Caco-2 (cell line): ENCODE data around the gene PARD3B. TPM values are rescaled to one million over a fixed set of nuclear protein-coding genes. Genes with fewer than 3 reads are reported as not detected.
A peak's percentile ranks its signal among the peaks of the same experiment; 100 is the strongest.

Experiments
- BruUV-seq: library from RNA; stranded (reverse); fragments of 400-500 nt; replicated peaks from 2 replicates; lab custom pipeline; 2021; lab: Mats Ljungman, UMichigan
- CTCF ChIA-PET: fragments of 300-600 bp; sonication (Branson Sonifier 250); formaldehyde crosslinking; loops from one replicate; lab custom pipeline; 2022; ENCODE audit warnings: antibody characterized with exemption; lab: Charles Lee
- POLR2A ChIA-PET: fragments of 300-600 bp; sonication (Branson Sonifier 250); formaldehyde crosslinking; loops from one replicate; lab custom pipeline; 2022; ENCODE audit warnings: antibody characterized with exemption; lab: Charles Lee
- DNase-seq, 2 experiments: peaks; one replicate each; pipeline versions ENCODE4 v3.0.0 to v3.0.0-alpha.2; 2020 to 2022
- H3K27me3 ChIP-seq: replicated peaks from 2 replicates; pipeline ENCODE4 v1.6.0; 2011; ENCODE audit warnings: low read length; ENCODE audit not compliant: control insufficient read depth, insufficient read depth
- H3K36me3 ChIP-seq: 2 replicates; pipeline ENCODE4 v1.5.1; 2011; ENCODE audit warnings: low read length; ENCODE audit not compliant: control insufficient read depth, insufficient read depth
- H3K4me1 ChIP-seq: fragments of 250-450 bp; sonication (Bioruptor Pico); 2 replicates; pipeline ENCODE4 v1.5.1; 2020; ENCODE audit warnings: mild to moderate bottlenecking
- H3K4me3 ChIP-seq: 2 replicates; pipeline ENCODE4 v1.5.1; 2011; ENCODE audit warnings: low read depth, mild to moderate bottlenecking, control low read depth, low read length
- H3K9me3 ChIP-seq: fragments of 250-450 bp; sonication (Bioruptor Pico); 2 replicates; pipeline ENCODE4 v1.5.1; 2020; ENCODE audit warnings: mild to moderate bottlenecking, moderate library complexity
- H3K27ac Mint-ChIP-seq: one replicate; pipeline ENCODE4 v1.8.0; 2022; ENCODE audit warnings: mixed read lengths; ENCODE audit not compliant: unreplicated experiment
- H3K27me3 Mint-ChIP-seq: one replicate; pipeline ENCODE4 v1.8.0; 2022; ENCODE audit warnings: mixed read lengths; ENCODE audit not compliant: insufficient read depth, unreplicated experiment
- H3K36me3 Mint-ChIP-seq: one replicate; pipeline ENCODE4 v1.8.0; 2022; ENCODE audit warnings: mild to moderate bottlenecking, mixed read lengths; ENCODE audit not compliant: insufficient read depth, unreplicated experiment
- H3K4me1 Mint-ChIP-seq: one replicate; pipeline ENCODE4 v1.8.0; 2022; ENCODE audit warnings: low read depth, mixed read lengths; ENCODE audit not compliant: unreplicated experiment
- H3K4me3 Mint-ChIP-seq: one replicate; pipeline ENCODE4 v1.8.0; 2022; ENCODE audit warnings: mild to moderate bottlenecking, moderate library complexity, mixed read lengths; ENCODE audit not compliant: unreplicated experiment
- H3K9me3 Mint-ChIP-seq: one replicate; pipeline ENCODE4 v1.8.0; 2022; ENCODE audit warnings: mixed read lengths; ENCODE audit not compliant: unreplicated experiment
- intact Hi-C: fragments of 100-400 bp; cut with micrococcal nuclease; formaldehyde crosslinking; loops from one replicate; pipeline ENCODE4 v1.10.0; 2022; ENCODE audit not compliant: unreplicated experiment
- total RNA-seq: library from RNA; stranded (reverse); gene quantifications from 2 replicates; pipeline ENCODE4 v1.2.3, GENCODE V29; 2022
- TF ChIP-seq, protein P1 (sequence below), 2 experiments: fragments of 200-600 bp in 1 of 2; IDR thresholded peaks; 1 replicate in 1 of 2; 2 replicates in 1 of 2; pipeline versions ENCODE4 v1.5.1 to v1.8.0; 2011 to 2022; ENCODE audit warnings: antibody characterized with exemption in 1 of 2, control low read depth in 1 of 2, inconsistent platforms in 1 of 2, low read depth in 1 of 2, low read length in 1 of 2, mild to moderate bottlenecking in 1 of 2, moderate library complexity in 1 of 2; ENCODE audit not compliant: insufficient read depth in 1 of 2, severe bottlenecking in 1 of 2, unreplicated experiment in 1 of 2

PARD3B gene
- total RNA-seq, 1 experiment from 2014 or later: 68.9 TPM

DNA sequence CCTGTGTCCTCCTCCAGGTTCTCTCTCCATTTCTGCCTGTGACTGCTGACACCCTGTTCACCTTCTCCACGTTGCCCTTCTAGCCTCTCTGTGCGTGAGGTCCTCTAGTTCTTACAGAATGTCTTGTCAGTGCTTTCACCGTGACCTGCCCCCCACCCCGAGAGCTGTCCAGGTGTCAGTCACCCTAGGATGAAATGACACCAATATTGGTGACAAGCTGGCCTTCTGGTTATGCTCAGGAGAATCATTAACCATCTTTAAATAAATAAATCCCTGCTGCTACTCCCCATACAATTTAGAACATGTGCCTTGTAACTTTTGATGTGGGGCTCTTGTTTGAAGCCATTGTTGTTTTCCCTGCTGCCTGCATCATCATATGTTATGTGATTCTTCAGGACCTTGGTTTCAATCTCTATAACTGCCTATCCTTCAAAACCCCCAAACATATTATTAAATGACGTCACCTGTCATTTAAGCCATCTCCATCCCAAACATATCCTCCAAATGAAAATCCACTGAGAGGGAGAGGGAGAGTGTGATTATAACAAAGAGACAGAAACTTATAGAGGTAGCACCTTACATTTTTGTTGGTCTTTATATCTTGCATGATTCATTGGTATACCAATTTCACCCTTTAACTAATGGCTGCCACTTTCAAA lies 496.3 kb downstream of the PARD3B start:
- no peak overlapping the region for H3K4me3 ChIP-seq
- H3K9me3 ChIP-seq: no peaks in the 10 kb centered on the region
- ChIA-PET POLR2A (no interaction called here), CTCF (interaction anchor here (0.6 kb wide), 1 partner anchor 104 kb away, joined by 3 read pairs; no protein-coding TSS in a partner anchor)
- no peak for DNase-seq
- peaks cover 6% of the 10 kb centered on the region for H3K36me3 Mint-ChIP-seq
- intact Hi-C loops: loop anchor here (2.0 kb wide), 1 partner anchor 41 kb away; no protein-coding TSS in a partner anchor
- H3K4me3 Mint-ChIP-seq: no peak overlapping the region
- TF ChIP-seq, protein P1, sequence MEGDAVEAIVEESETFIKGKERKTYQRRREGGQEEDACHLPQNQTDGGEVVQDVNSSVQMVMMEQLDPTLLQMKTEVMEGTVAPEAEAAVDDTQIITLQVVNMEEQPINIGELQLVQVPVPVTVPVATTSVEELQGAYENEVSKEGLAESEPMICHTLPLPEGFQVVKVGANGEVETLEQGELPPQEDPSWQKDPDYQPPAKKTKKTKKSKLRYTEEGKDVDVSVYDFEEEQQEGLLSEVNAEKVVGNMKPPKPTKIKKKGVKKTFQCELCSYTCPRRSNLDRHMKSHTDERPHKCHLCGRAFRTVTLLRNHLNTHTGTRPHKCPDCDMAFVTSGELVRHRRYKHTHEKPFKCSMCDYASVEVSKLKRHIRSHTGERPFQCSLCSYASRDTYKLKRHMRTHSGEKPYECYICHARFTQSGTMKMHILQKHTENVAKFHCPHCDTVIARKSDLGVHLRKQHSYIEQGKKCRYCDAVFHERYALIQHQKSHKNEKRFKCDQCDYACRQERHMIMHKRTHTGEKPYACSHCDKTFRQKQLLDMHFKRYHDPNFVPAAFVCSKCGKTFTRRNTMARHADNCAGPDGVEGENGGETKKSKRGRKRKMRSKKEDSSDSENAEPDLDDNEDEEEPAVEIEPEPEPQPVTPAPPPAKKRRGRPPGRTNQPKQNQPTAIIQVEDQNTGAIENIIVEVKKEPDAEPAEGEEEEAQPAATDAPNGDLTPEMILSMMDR (IDR thresholded peaks at IDR 0.05; ENCODE audit: insufficient read depth in 1 of 2, low read depth in 1 of 2, low read length in 1 of 2, severe bottlenecking in 1 of 2, unreplicated experiment in 1 of 2): no peak
- no TSS peak for BruUV-seq
- no peaks in the 10 kb centered on the region for H3K27me3 Mint-ChIP-seq
- H3K27me3 ChIP-seq: no peaks in the 10 kb centered on the region
- H3K4me1 ChIP-seq: peaks cover 7% of the 10 kb centered on the region; the same call in 1 of the 2 replicates
- H3K27ac Mint-ChIP-seq: peak overlapping the region; percentile 39
- H3K4me1 Mint-ChIP-seq: peaks cover 21% of the 10 kb centered on the region
- H3K36me3 ChIP-seq: no peaks in the 10 kb centered on the region
- no peaks in the 10 kb centered on the region for H3K9me3 Mint-ChIP-seq

DNA sequence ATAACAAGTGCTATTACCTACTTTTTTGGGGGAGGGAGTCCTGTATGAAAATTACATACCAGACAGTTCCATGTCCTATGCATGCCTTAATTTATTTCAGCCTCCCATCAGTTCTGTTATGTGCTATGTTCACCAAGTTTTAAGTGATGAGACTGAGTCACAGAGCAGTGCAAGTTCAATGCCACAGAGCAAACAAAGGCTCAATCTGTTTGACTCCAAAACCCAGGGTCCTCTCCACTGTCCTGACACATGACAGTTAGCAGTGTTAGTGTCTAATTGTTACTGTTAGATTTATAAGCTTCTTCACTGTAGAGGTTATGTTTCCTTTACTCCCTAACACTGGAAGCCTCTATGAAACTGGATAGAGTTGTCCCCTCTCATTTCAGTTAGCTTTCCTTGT lies 498.0 kb downstream of the PARD3B start:
- ChIA-PET CTCF (no interaction called here), POLR2A (no interaction called here)
- Mint-ChIP-seq H3K4me1 (peaks cover 21% of the 10 kb centered on the region), H3K27ac (no peak overlapping the region), H3K4me3 (no peak overlapping the region), H3K27me3 (no peaks in the 10 kb centered on the region), H3K36me3 (peaks cover 11% of the 10 kb centered on the region), H3K9me3 (no peaks in the 10 kb centered on the region)
- Histone ChIP-seq H3K4me3 (no peak overlapping the region), H3K36me3 (no peaks in the 10 kb centered on the region), H3K9me3 (no peaks in the 10 kb centered on the region), H3K4me1 (peaks cover 7% of the 10 kb centered on the region; the same call in 1 of the 2 replicates), H3K27me3 (no peaks in the 10 kb centered on the region)
- intact Hi-C loops: no loop called here
- TF ChIP-seq, protein P1 (IDR thresholded peaks at IDR 0.05; ENCODE audit: insufficient read depth in 1 of 2, low read depth in 1 of 2, low read length in 1 of 2, severe bottlenecking in 1 of 2, unreplicated experiment in 1 of 2): no peak
- DNase-seq: no peak
- no TSS peak for BruUV-seq

DNA sequence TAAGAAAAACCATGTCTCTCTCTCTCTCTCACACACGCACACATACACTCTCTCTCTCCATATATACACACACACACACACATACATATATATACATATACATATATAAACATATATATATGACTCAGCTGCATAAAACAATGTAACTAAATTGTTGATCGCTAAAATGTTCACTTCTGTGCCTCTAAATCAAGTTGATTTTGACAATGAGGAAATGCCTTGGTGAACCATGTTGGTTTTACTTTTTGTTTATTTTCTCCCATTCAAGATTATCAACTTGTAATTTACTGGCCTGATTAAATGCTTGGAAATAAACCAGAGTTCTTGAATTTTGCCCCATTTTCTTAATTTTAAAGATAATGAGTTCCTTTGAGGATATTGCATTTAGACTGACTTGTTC lies 500.4 kb downstream of the PARD3B start:
- Mint-ChIP-seq H3K27me3 (no peaks in the 10 kb centered on the region), H3K9me3 (peaks cover 10% of the 10 kb centered on the region), H3K4me3 (no peak overlapping the region), H3K27ac (no peak overlapping the region), H3K4me1 (peaks cover 16% of the 10 kb centered on the region), H3K36me3 (peaks cover 26% of the 10 kb centered on the region)
- ChIA-PET CTCF (no interaction called here), POLR2A (no interaction called here)
- DNase-seq: no peak
- TF ChIP-seq, protein P1 (IDR thresholded peaks at IDR 0.05; ENCODE audit: insufficient read depth in 1 of 2, low read depth in 1 of 2, low read length in 1 of 2, severe bottlenecking in 1 of 2, unreplicated experiment in 1 of 2): no peak
- no peaks in the 10 kb centered on the region for H3K36me3 ChIP-seq
- BruUV-seq: no TSS peak
- 0 out of 2 replicates have a peak, but pooled peaks cover 4% of the 10 kb centered on the region for H3K9me3 ChIP-seq
- H3K4me3 ChIP-seq: no peak overlapping the region
- H3K27me3 ChIP-seq: no peaks in the 10 kb centered on the region
- peaks cover 7% of the 10 kb centered on the region; the same call in 1 of the 2 replicates for H3K4me1 ChIP-seq
- intact Hi-C loops: no loop called here
